Embryonic facial prominence (tissue), 1 donor: ENCODE results near the gene BARX1.

Experiments used
- DNase-seq: peaks from one replicate; pipeline ENCODE4 v3.0.0-alpha.2; 2016; ENCODE audit errors: extremely low spot score

BARX1 gene

GRCh38 chr9:93917121-93917853 lies 37.9 kb downstream of the BARX1 start:
- no peak for DNase-seq

DNA sequence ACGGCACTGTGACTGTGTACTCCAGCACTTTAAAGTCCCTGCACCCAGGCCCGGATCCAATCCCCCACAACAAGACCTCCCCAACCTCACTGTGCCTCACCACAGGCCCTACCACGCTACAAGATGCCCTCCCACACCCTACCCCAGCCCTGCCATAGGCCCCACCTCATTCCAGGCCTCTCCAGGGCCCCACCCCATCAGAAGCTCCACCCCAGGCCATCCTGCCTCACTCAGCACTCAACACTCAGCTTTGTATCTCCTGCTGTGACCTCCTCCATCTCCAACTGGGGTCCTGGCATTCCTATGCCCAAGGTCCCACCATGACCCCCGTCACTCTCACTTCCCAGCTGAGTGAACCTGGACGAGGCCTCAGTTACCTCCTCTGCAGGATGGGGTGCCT lies 38.8 kb downstream of the BARX1 start:
- no peak for DNase-seq

GRCh38 chr9:93911801-93912554 lies 43.2 kb downstream of the BARX1 start:
- no peak for DNase-seq

- DNase-seq: no peak
These were observed 43.9 kb downstream of the BARX1 start for GRCh38 chr9:93911136-93911745.

DNA sequence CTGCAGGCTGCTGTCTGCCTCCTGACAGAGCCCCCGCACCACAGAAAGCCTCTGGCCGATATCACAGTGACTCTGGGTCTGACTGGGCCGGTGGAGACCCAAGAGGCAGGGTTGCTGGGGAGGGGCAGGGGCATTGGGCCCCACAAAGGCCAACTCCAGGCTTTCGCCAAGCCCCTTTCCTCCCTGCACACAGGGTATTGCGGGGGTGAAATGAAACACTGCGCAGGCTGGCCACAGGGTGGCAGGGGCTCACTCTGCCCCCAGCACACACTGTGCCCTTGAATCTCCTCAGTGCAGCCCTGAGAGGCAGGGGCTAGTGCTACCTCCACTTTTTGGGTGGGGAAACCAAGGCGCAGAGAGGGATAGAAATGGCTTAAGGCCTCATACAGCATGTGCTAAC lies 44.6 kb downstream of the BARX1 start:
- no peak for DNase-seq

DNA sequence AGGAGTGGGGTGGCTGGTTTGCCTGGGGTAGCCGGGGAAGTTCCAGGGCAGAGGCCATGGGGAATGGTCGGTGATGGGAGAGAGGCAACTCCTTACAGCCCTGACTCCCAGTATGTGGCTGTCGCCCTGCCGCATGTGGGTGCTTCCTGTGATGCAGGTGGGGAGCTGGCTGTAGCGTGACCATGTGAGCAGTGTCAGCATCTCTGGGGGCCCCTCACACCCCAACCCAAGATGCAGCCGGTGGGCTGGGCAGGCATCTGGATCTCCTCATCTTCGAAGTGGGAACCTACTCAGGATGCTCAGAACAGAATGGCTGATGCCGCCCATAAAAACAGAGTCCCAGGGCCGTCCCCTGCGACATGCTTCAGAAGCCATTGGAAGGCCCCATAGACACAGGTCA lies 45.0 kb downstream of the BARX1 start:
- no peak for DNase-seq

GRCh38 chr9:93909242-93909616 lies 45.9 kb downstream of the BARX1 start:
- no peak for DNase-seq

GRCh38 chr9:93908591-93909241 lies 46.4 kb downstream of the BARX1 start:
- no peak for DNase-seq

DNA sequence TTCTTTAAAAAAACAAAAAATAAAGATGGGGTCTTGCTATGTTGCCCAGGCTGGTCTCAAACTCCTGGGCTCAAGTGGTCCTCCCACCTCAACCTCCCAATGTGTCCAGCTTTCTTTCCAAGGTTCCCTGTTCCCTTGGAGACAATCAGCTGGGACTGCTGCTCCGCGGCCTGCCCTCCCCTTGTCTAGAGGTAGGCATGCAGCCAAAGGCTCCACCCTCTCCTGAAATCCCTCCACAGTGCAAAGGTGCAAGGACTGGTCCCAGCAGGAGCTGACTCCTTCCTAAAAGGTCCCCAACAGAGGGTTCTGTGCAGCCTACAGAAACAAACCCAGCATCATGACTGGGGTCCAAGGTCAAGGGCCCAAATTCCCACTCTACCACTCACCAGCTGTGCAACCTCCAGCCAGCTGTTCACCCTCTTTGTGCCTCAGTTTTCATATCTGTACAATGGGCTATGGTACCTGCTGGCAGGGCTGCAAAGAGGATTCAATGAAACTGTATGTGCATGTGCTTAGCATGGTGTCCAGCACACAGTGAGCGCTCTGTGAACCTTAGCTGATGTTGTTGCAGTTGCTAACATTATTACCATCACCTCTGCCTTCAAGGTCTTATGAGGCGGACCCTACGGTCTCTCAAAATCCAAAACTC lies 47.5 kb downstream of the BARX1 start:
- no peak for DNase-seq

GRCh38 chr9:93906195-93906880 lies 48.8 kb downstream of the BARX1 start:
- no peak for DNase-seq

- DNase-seq: no peak
These were observed 49.6 kb downstream of the BARX1 start for GRCh38 chr9:93905473-93906133.

- no peak for DNase-seq
These were observed 50.3 kb downstream of the BARX1 start for GRCh38 chr9:93904649-93905472.

DNA sequence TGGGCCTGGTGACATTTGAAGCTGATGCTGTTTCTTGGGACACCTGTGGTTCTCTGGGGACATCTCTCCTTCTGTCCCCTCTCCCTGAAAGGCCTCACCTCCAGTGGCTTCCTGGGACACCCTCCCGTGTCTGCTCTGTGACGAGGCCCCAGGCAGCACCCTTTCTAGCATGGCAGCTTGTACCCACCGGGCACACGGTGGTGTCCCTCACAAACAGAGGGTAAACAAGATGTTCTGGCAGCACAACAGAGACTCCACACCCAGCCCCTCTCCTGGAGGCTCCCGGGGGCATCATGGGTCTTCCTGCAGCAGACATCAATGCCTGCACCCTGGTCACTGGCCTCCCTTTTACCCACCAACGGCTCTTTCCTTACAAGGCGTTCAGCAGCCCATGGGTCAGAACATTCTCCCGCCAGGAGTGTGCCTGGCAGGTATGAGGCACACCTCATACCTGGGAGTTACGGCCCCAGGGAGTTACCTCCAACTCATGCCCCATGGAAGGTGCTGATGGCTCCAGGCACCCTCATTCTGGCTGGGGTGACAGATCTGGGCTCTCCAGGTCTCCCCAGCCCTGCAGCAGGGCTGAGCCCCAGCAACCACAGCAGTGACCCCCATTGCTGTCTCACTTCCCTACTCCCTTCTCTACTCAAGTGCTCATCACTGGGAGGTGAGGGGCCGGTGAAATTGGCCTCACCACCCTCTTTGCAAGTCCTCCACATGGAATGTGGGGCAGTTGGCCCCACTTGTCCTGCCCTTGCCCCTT lies 51.1 kb downstream of the BARX1 start:
- no peak for DNase-seq

GRCh38 chr9:93902780-93903655 lies 52.1 kb downstream of the BARX1 start:
- DNase-seq: no peak

DNA sequence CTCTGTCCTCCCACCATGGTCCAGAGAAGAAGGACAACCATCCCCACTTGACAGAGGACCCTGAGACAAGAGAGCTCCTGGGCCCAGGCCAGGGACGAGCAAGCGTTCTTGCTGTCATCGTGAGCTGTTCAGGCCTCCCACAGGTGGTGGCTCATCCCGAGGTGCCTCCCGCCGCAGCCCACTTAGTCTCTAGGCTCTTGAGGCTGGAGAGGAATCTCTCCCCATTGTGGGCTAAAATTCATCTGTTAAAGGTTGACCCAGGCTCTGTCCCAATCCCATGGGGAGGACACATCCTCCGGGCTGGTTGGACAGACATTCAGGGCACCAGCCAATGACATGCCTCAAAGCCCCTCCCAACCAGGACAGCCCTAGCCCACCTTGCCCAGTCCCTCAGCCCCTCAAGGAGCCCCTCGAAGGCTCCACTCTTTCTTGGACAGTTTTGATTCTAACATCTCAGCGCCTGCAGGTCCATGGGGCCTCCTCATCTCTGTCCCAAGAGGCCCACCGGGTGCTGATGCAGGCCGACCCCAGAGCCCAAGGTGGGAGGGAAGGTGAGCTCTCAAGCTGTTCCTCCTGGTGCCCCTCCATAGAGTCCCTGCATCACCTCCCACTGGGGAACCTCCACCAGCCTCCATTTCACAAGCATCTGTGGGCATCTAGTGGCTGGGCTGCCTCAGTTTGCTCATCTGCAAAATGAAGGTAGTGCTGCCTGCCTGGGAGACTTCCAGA lies 52.9 kb downstream of the BARX1 start:
- no peak for DNase-seq
